Ramos (cell line): ENCODE results near the gene ELF4.

Experiments
- in situ Hi-C: fragments of 300-500 bp; cut with MboI; formaldehyde crosslinking; loops from one replicate; pipeline ENCODE4 v1.14.3; 2022; ENCODE audit warnings: low sequenced_read_pairs; ENCODE audit not compliant: unreplicated experiment

The ELF4 gene

GRCh38 chrX:130055103-130055502 is 55.2 kb downstream of the ELF4 start:
- in situ Hi-C loops = no loop called here

DNA sequence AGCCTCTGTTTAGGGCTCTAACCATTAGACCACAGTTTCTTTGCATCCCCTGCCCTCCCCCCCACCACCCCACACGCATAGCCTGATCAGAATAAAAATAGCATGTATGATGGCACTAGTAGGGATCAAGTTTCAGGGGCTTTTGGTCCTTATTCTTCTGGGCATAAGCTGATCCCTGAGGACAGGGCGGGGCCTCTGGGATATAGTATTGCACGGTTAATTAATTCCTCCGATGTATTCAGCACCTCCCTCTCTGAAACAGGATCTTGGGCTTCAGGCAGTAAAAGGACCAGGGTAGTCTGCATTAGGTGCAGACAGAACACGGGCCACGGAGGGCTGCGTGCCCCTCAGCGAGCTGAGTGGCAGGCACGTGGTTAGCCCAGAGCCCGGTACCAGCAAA is 57.1 kb downstream of the ELF4 start:
- in situ Hi-C loops = no loop called here

GRCh38 chrX:130051176-130051845 is 59.0 kb downstream of the ELF4 start:
- in situ Hi-C loops = no loop called here

DNA sequence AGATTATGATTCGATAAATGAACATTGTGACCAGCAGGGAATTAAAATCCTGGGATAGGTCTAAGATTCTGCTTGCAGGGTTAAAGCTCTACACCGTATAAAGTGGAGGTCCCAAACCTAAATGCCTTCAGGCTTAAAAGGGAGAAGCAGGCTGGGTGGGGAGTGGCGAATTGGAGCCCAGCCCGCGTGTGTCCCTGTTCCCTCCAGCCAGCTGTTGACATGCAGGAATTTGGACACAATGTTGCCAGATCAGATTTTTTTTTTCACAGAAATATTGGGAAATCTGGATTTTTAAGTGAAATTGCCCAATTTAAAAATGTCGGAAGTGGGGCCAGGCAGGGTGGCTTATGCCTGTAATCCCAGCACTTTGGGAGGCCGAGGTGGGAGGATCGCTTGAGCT is 60.5 kb downstream of the ELF4 start:
- in situ Hi-C loops = no loop called here

GRCh38 chrX:130048686-130049222 is 61.5 kb downstream of the ELF4 start:
- in situ Hi-C loops = no loop called here

DNA sequence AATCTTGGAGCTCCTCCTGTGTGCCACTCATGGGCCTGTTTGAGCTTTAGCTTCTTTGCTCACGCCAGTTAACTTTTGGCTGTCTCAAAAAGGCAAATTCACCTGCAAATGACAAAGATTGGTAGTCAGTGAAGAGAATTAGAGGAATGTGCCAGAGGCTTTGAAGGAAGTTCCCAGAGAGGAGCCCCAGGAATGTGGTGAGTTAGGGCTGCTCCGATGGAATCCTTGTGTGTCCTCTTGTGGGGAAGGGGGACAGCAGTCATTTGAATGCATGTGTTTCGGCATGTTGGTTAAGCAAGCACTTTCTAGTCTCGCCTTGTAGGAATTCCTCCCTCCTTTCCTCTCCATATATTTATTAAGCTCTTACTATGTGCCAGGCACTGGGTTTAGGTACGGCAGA is 62.9 kb downstream of the ELF4 start:
- in situ Hi-C loops = no loop called here

- in situ Hi-C loops = loop anchor here (10.0 kb wide), 1 partner anchor 115 kb away; no protein-coding TSS in a partner anchor
These were observed 70.5 kb downstream of the ELF4 start for GRCh38 chrX:130039847-130040246.

DNA sequence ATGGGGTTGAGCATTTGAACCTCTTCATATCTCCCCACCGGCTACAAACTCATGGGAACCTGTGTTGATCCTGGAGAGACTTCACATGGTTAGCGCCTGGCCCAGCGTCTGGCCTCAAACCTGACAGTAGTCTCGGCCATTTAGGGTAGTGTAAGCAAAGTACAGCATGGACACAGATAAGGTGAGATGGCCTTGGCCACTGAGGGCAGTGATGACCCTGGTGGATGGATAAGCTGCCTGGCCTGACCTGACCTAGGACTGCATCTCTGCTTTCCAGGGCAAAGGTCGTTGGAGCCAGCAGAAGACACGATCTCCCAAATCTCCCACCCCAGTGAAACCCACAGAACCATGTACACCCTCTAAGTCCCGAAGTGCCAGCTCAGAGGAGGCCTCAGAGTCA is 76.1 kb downstream of the ELF4 start:
- in situ Hi-C loops = loop anchor here (10.0 kb wide), 1 partner anchor 109 kb away; no protein-coding TSS in a partner anchor

DNA sequence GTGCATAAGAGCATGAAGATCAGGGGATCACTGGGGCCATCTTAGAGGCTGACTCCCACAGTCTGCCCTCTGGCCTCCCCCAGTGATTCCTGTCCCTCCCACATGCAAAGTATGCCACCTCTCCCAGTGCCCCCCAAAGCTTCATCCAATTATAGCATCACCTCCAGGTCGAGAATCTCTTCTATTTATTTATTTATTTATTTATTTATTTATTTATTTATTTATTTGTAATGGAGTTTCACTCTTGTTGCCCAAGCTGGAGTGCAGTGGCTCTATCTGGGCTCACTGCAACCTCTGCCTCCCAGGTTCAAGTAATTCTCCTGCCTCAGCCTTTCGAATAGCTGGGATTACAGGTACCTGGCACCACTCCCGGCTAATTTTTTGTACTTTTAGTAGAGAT is 77.7 kb downstream of the ELF4 start:
- in situ Hi-C loops = loop anchor here (10.0 kb wide), 1 partner anchor 108 kb away; no protein-coding TSS in a partner anchor

DNA sequence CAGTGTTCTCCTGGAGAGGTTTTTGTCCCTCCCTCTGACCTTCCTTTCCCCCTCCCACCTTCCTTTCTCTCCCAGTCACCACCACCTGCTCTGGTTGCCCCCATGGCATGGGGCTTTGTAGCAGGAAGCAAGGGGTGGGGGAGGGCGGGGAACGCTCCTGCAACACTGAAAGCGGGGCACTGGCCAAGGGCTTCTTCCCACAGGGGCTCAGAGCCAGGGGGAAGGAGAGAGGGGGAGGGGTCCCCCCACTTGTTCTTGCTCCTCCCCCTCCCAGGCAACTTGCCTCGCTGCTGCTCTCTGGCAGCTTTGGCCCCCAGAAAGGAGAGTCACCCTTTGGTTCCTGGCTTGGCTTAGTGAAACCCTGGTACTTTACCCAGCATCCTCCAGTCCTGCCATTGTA is 79.5 kb downstream of the ELF4 start:
- in situ Hi-C loops = loop anchor here (10.0 kb wide), 1 partner anchor 106 kb away; no protein-coding TSS in a partner anchor

- in situ Hi-C loops = no loop called here
These were observed 82.1 kb downstream of the ELF4 start for GRCh38 chrX:130028196-130028595.

GRCh38 chrX:130027569-130027968 is 82.7 kb downstream of the ELF4 start:
- in situ Hi-C loops = no loop called here

- in situ Hi-C loops = no loop called here
These were observed 85.0 kb downstream of the ELF4 start for GRCh38 chrX:130025256-130025655.

GRCh38 chrX:130024127-130024526 is 86.2 kb downstream of the ELF4 start:
- in situ Hi-C loops = no loop called here

- in situ Hi-C loops = no loop called here
These were observed 89.5 kb downstream of the ELF4 start for GRCh38 chrX:130020661-130021324.

DNA sequence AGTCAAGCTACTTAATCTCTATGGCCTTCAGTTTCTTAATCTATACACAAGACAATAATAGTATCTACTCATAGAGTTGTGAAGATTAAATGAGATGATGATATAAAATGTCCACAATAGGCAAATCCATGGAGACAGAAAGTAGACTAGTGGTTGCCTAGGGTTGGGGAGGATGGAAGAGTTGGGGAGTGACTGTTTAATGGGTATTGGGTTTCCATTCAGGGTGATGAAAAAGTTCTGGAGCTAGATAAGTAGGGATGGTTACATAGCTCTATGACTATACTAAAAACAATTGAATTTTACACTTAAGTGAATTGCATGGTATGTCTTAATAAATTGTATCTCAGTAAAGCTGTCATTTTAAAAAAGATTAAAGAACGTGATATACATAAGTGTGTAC is 92.2 kb downstream of the ELF4 start:
- in situ Hi-C loops = no loop called here

DNA sequence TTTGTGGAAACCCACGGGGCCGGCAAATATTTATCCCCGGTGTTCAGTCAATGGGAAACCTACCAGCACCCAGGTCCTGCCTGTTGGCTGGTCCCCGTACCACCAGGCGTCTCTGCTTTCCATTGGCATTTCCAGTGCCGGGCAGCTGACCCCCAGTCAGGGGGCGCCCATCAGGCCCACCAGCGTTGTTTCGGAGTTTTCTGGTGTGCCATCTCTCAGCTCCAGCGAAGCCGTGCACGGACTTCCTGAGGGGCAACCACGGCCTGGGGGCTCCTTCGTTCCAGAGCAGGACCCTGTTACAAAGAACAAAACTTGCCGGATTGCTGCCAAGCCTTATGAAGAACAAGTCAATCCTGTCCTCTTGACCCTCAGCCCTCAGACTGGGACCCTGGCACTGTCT is 95.1 kb downstream of the ELF4 start:
- in situ Hi-C loops = no loop called here
